MCF 10A (cell line): ENCODE results near the gene C1orf174. TPM values are rescaled to one million over a fixed set of nuclear protein-coding genes. Genes with fewer than 3 reads are reported as not detected.

Experiments used
- BruUV-seq: library from RNA; stranded (reverse); fragments of 400-500 nt; replicated peaks from 2 replicates; lab custom pipeline; 2021; lab: Mats Ljungman, UMichigan
- CTCF ChIA-PET: fragments of 300-600 bp; sonication (Branson Sonifier 250); formaldehyde crosslinking; extraction: SDS; loops from one replicate; lab custom pipeline; 2021; ENCODE audit warnings: antibody characterized with exemption, inconsistent platforms; lab: Yijun Ruan, JAX
- POLR2A ChIA-PET: fragments of 300-600, 350-650 bp; sonication (Branson Sonifier 250); formaldehyde crosslinking; extraction: SDS; loops from one replicate; lab custom pipeline; 2020; ENCODE audit warnings: antibody characterized with exemption, inconsistent platforms; lab: Yijun Ruan, JAX
- DNase-seq: peaks from one replicate; pipeline ENCODE4 v3.0.0-alpha.2; 2018; ENCODE audit not compliant: unreplicated experiment
- H3K27ac Mint-ChIP-seq: one replicate; pipeline ENCODE4 v1.8.0; 2022; ENCODE audit warnings: mild to moderate bottlenecking, low read depth, mixed read lengths; ENCODE audit not compliant: unreplicated experiment
- H3K27me3 Mint-ChIP-seq: one replicate; pipeline ENCODE4 v1.8.0; 2022; ENCODE audit warnings: mixed read lengths; ENCODE audit not compliant: insufficient read depth, unreplicated experiment
- H3K36me3 Mint-ChIP-seq: one replicate; pipeline ENCODE4 v1.8.0; 2022; ENCODE audit warnings: mild to moderate bottlenecking, moderate library complexity, mixed read lengths; ENCODE audit not compliant: insufficient read depth, unreplicated experiment
- H3K4me1 Mint-ChIP-seq: one replicate; pipeline ENCODE4 v1.8.0; 2022; ENCODE audit warnings: mixed read lengths; ENCODE audit not compliant: insufficient read depth, unreplicated experiment
- H3K4me3 Mint-ChIP-seq: one replicate; pipeline ENCODE4 v1.8.0; 2022; ENCODE audit warnings: mild to moderate bottlenecking, moderate library complexity, mixed read lengths; ENCODE audit not compliant: unreplicated experiment
- H3K9me3 Mint-ChIP-seq: one replicate; pipeline ENCODE4 v1.8.0; 2022; ENCODE audit warnings: mixed read lengths; ENCODE audit not compliant: unreplicated experiment
- intact Hi-C: fragments of 100-400 bp; cut with micrococcal nuclease; formaldehyde crosslinking; loops from 2 replicates; pipeline ENCODE4 v1.14.1; 2022
- total RNA-seq: library from RNA; stranded (reverse); gene quantifications from 2 replicates; pipeline ENCODE4 v1.2.3, GENCODE V29; 2022
- TF ChIP-seq, protein P1 (sequence below): fragments of 200-600 bp; IDR thresholded peaks from one replicate; pipeline ENCODE4 v1.8.0; 2022; ENCODE audit warnings: antibody characterized with exemption, mild to moderate bottlenecking; ENCODE audit not compliant: unreplicated experiment

C1orf174 gene
- total RNA-seq, 1 experiment from 2014 or later = 24.4 TPM

DNA sequence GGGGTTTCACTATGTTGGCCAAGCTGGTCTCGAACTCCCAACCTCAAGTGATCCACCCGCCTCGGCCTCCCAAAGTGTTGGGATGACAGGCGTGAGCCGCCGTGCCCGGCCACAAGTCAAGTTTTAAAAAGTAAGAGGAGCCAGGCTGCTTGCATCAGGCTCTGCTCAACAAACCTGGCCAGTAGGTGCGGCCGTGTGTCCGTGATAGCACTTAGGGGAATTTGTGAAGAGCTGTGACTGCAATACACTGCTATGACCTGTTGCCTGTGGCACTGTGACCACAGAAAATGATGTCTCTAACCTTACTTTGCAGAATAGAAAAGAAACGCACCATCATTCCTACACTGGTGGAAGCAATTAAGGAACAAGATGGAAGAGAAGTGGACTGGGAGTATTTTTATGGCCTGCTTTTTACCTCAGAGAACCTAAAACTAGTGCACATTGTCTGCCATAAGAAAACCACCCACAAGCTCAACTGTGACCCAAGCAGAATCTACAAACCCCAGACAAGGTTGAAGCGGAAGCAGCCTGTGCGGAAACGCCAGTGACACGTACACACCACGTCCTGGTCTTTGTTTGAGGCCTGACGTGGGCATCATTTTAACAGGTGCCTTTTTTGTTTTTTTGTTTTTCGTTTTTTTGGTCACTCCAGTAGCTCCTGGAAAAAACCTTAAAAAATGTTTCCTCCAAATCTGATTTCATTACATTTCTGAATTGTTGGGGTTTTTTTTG, 16.7 kb downstream of the C1orf174 start:
- no peak overlapping the region for H3K27ac Mint-ChIP-seq
- H3K9me3 Mint-ChIP-seq = peaks cover 9% of the 10 kb centered on the region
- ChIA-PET CTCF (interaction anchor here (0.6 kb wide), 2 partner anchors 431 to 1982 kb away, joined by 3 read pairs; no protein-coding TSS in a partner anchor), POLR2A (interaction anchor here (0.7 kb wide), 1 partner anchor 140 kb away, joined by 3 read pairs; no protein-coding TSS in a partner anchor)
- intact Hi-C loops = no loop called here
- no TSS peak for BruUV-seq
- H3K4me1 Mint-ChIP-seq = no peaks in the 10 kb centered on the region
- peaks cover 36% of the 10 kb centered on the region for H3K36me3 Mint-ChIP-seq
- no peaks in the 10 kb centered on the region for H3K27me3 Mint-ChIP-seq
- TF ChIP-seq, protein P1, sequence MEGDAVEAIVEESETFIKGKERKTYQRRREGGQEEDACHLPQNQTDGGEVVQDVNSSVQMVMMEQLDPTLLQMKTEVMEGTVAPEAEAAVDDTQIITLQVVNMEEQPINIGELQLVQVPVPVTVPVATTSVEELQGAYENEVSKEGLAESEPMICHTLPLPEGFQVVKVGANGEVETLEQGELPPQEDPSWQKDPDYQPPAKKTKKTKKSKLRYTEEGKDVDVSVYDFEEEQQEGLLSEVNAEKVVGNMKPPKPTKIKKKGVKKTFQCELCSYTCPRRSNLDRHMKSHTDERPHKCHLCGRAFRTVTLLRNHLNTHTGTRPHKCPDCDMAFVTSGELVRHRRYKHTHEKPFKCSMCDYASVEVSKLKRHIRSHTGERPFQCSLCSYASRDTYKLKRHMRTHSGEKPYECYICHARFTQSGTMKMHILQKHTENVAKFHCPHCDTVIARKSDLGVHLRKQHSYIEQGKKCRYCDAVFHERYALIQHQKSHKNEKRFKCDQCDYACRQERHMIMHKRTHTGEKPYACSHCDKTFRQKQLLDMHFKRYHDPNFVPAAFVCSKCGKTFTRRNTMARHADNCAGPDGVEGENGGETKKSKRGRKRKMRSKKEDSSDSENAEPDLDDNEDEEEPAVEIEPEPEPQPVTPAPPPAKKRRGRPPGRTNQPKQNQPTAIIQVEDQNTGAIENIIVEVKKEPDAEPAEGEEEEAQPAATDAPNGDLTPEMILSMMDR = no peak
- DNase-seq = no peak
- H3K4me3 Mint-ChIP-seq = no peak overlapping the region

DNA sequence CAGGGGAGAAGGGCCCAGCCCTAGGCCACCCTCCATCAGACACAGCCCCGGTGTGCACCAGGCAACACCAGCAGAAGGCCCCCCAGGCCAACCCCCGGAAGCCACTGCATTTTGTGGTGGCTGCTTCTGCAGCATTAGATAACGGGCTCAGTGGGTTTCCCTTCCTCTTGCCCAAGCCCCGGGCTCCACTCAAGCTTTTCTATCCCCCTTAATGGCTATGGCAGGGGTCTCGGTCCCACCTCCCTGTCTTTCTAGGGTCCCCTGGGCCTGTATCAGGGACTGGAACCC, 18.9 kb downstream of the C1orf174 start:
- no peak overlapping the region for H3K27ac Mint-ChIP-seq
- ChIA-PET CTCF (no interaction called here), POLR2A (no interaction called here)
- intact Hi-C loops = no loop called here
- peaks cover 26% of the 10 kb centered on the region for H3K36me3 Mint-ChIP-seq
- H3K4me3 Mint-ChIP-seq = no peak overlapping the region
- no peak for DNase-seq
- no TSS peak for BruUV-seq
- peaks cover 10% of the 10 kb centered on the region for H3K9me3 Mint-ChIP-seq
- no peaks in the 10 kb centered on the region for H3K27me3 Mint-ChIP-seq
- TF ChIP-seq, protein P1 = no peak
- no peaks in the 10 kb centered on the region for H3K4me1 Mint-ChIP-seq

DNA sequence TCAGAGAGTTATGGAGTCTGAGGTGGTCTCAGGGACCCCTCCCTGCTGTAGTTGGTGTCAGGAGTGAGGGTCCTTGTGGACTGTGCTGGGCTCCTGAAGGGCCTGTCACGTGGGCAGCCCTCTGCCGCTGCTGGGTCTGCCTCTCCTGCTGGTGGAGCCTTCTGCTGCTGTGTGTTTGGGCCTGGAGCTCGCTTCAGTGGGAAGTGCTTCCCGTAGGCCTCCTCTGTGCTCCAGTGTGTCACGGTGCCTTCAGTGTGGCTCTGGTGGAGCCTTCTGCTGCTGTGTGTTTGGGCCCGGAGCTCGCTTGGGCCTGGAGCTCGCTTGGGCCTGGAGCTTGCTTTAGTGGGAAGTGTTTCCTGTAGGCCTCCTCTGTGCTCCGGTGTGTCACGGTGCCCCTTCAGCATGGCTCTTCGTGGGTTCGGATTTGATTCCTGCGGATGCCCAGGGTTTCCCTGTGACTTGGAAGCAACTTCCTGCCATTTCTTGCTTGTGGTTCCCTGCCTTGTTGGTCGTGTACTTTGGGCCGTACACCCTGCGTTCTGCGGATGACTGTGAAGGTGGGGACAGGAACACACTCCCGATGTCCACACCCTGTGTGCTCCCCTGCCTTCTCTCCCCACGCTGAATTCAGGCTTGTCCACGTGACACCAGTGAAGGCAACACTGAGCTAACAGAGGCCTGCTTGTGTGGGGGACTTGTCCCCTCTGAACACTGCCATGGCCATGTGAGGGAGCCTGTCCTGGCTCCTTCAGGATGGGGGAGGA, 19.5 kb downstream of the C1orf174 start:
- H3K4me1 Mint-ChIP-seq = no peaks in the 10 kb centered on the region
- intact Hi-C loops = no loop called here
- H3K9me3 Mint-ChIP-seq = peaks cover 10% of the 10 kb centered on the region
- H3K36me3 Mint-ChIP-seq = peaks cover 28% of the 10 kb centered on the region
- ChIA-PET POLR2A (no interaction called here), CTCF (interaction anchor here (0.6 kb wide), 1 partner anchor 8 kb away, joined by 5 read pairs; no protein-coding TSS in a partner anchor)
- BruUV-seq = no TSS peak
- H3K4me3 Mint-ChIP-seq = no peak overlapping the region
- no peaks in the 10 kb centered on the region for H3K27me3 Mint-ChIP-seq
- H3K27ac Mint-ChIP-seq = no peak overlapping the region
- TF ChIP-seq, protein P1 = no peak
- DNase-seq = no peak

DNA sequence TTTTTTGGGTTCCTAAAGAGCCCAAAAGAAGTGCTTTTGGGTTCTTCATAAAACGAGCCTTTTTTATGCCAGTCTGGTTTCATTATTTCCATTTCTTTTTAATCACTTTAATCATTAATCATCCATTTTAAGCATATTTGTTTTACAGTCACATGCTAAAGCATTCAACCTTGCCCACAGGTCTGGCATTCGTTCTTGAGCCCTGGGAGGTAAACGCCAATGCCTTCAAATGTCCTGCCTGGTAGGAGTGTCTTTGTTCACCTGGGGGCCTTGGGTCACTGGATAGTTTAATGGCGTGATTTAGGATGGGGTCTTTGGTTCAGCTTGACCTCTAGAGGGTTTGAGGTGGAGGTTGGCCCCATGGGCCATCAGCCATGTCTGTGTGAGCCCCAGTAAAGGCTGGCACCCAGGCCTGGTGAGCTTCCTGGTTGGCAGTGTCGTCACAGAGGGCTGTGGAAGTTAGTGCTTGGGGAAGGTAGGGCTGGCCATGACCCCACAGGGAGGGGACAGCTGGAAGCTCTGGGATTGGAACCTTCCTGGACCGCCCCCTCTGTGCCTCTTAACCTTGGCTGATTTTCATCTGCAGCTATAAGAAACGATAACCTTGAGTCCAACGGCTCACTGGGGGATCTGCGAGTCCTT, 20.2 kb downstream of the C1orf174 start:
- CTCF ChIA-PET = no interaction called here
- BruUV-seq = no TSS peak
- Mint-ChIP-seq H3K36me3 (peaks cover 28% of the 10 kb centered on the region), H3K4me3 (no peak overlapping the region), H3K27me3 (no peaks in the 10 kb centered on the region), H3K27ac (no peak overlapping the region), H3K9me3 (peaks cover 10% of the 10 kb centered on the region), H3K4me1 (no peaks in the 10 kb centered on the region)
- TF ChIP-seq, protein P1 = no peak
- DNase-seq = no peak
- POLR2A ChIA-PET = no interaction called here
- intact Hi-C loops = no loop called here
